DND-41 (cell line): ENCODE results near the gene SZRD1.

ENCODE experiments used
- ATAC-seq: fragments of 200-7000 bp; cut with Tn5 transposase; 3 replicates; pipeline ENCODE4 v1.9.1; 2021; ENCODE audit warnings: low read depth; ENCODE audit not compliant: insufficient read depth
- DNase-seq: peaks from one replicate; pipeline ENCODE4 v3.0.0-alpha.2; 2020
- H2AFZ ChIP-seq: 2 replicates; pipeline ENCODE4 v1.6.0; 2012; ENCODE audit warnings: low read depth, low read length
- H3K27ac ChIP-seq: 2 replicates; pipeline ENCODE4 v1.5.1; 2012; ENCODE audit warnings: low read length, inconsistent platforms
- H3K27me3 ChIP-seq: fragments of 200-600 bp; sonication (generic); 2 replicates; pipeline ENCODE4 v1.6.0; 2012; ENCODE audit warnings: low read length, mild to moderate bottlenecking, inconsistent platforms; ENCODE audit not compliant: insufficient read depth, poor library complexity
- H3K36me3 ChIP-seq: 2 replicates; pipeline ENCODE4 v1.5.1; 2012; ENCODE audit warnings: low read length, inconsistent platforms; ENCODE audit not compliant: insufficient read depth
- H3K4me1 ChIP-seq: 2 replicates; pipeline ENCODE4 v1.5.1; 2012; ENCODE audit warnings: mild to moderate bottlenecking, low read length; ENCODE audit not compliant: insufficient read depth
- H3K4me2 ChIP-seq: 2 replicates; pipeline ENCODE4 v1.6.0; 2012; ENCODE audit warnings: mild to moderate bottlenecking, moderate library complexity, low read length, inconsistent platforms; ENCODE audit not compliant: insufficient read depth
- H3K4me3 ChIP-seq, 2 experiments: fragments of 200-600 bp in 1 of 2; shearing (Covaris generic) in 1 of 2; 2 replicates each; pipeline ENCODE4 v1.5.1; 2012 to 2016; ENCODE audit warnings: inconsistent platforms in 2 of 2, low read length in 2 of 2, mild to moderate bottlenecking in 2 of 2, low read depth in 1 of 2, moderate library complexity in 1 of 2
- H3K79me2 ChIP-seq: 2 replicates; pipeline ENCODE4 v1.6.0; 2012; ENCODE audit warnings: low read length, inconsistent platforms; ENCODE audit not compliant: insufficient read depth
- H3K9ac ChIP-seq: 2 replicates; pipeline ENCODE4 v1.6.0; 2012; ENCODE audit warnings: low read depth, mild to moderate bottlenecking, inconsistent platforms, low read length, moderate library complexity
- H3K9me3 ChIP-seq: 2 replicates; pipeline ENCODE4 v1.5.1; 2012; ENCODE audit warnings: low read length, moderate library complexity, mild to moderate bottlenecking, inconsistent platforms; ENCODE audit not compliant: insufficient read depth, severe bottlenecking
- H4K20me1 ChIP-seq: 2 replicates; pipeline ENCODE4 v1.6.0; 2012; ENCODE audit warnings: low read length; ENCODE audit not compliant: insufficient read depth
- EZH2 ChIP-seq: IDR thresholded peaks from 3 replicates; pipeline ENCODE4 v1.6.1; 2012; ENCODE audit warnings: borderline replicate concordance, low read depth, mild to moderate bottlenecking, moderate library complexity, low read length, inconsistent platforms; ENCODE audit not compliant: severe bottlenecking
- TF ChIP-seq, protein P1 (sequence below): IDR thresholded peaks from 2 replicates; pipeline ENCODE4 v1.5.1; 2012; ENCODE audit warnings: borderline replicate concordance, low read length, moderate library complexity, mild to moderate bottlenecking; ENCODE audit not compliant: poor library complexity, severe bottlenecking; ENCODE audit errors: extremely low read depth

The SZRD1 gene

DNA sequence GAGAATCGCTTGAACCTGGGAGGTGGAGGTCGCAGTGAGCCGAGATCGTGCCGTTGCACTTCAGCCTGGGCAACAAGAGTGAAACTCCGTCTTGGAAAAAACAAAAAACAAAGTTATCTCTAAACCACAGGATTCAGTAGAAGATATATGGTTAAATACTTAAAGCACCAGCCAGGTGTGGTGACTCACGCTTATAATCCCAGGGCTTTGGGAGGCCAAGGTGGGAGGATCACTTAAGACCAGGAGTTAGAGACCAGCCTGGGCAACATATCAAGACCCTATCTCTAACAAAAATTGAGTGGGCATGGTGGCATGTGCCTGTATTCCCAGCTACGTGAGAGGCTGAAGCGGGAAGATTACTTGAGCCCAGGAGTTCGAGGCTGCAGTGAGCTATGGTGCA lies 79.1 kb downstream of the SZRD1 start:
- Histone ChIP-seq H3K9ac (no peak overlapping the region), H3K9me3 (no peaks in the 10 kb centered on the region), H3K27ac (no peak overlapping the region), H3K4me1 (peaks cover 19% of the 10 kb centered on the region), H2AFZ (no peak overlapping the region), H3K79me2 (peaks cover 60% of the 10 kb centered on the region), H3K27me3 (no peaks in the 10 kb centered on the region), H3K36me3 (peaks cover 80% of the 10 kb centered on the region), H4K20me1 (peaks cover 23% of the 10 kb centered on the region), H3K4me3 (no peak overlapping the region), H3K4me2 (no peak overlapping the region)
- no peak for ATAC-seq
- no peak for DNase-seq
- no peak for TF ChIP-seq EZH2
- TF ChIP-seq, protein P1, sequence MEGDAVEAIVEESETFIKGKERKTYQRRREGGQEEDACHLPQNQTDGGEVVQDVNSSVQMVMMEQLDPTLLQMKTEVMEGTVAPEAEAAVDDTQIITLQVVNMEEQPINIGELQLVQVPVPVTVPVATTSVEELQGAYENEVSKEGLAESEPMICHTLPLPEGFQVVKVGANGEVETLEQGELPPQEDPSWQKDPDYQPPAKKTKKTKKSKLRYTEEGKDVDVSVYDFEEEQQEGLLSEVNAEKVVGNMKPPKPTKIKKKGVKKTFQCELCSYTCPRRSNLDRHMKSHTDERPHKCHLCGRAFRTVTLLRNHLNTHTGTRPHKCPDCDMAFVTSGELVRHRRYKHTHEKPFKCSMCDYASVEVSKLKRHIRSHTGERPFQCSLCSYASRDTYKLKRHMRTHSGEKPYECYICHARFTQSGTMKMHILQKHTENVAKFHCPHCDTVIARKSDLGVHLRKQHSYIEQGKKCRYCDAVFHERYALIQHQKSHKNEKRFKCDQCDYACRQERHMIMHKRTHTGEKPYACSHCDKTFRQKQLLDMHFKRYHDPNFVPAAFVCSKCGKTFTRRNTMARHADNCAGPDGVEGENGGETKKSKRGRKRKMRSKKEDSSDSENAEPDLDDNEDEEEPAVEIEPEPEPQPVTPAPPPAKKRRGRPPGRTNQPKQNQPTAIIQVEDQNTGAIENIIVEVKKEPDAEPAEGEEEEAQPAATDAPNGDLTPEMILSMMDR: no peak

DNA sequence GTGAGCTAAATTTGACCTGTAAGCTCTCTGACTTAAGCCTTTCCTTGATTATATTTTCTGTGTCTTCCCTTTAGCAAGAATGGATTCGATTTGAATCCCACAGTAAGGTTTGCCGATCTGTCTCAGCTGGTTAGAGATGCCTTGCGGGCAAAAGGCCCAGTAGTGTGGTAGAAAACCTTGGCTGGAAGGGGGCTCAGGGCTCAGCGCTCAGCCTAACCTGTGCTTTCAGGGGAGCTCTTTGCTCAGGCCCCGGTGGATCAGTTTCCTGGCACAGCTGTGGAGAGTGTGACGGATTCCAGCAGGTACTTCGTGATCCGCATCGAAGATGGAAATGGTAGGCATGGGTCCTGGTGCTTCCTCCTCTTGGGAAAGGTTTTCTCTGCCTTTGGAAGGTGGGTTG lies 80.6 kb downstream of the SZRD1 start:
- Histone ChIP-seq H2AFZ (no peak overlapping the region), H3K27ac (no peak overlapping the region), H3K9me3 (no peaks in the 10 kb centered on the region), H3K4me2 (no peak overlapping the region), H3K79me2 (peaks cover 50% of the 10 kb centered on the region), H3K36me3 (peaks cover 89% of the 10 kb centered on the region), H3K4me3 (no peak overlapping the region), H3K27me3 (no peaks in the 10 kb centered on the region), H4K20me1 (peaks cover 26% of the 10 kb centered on the region), H3K4me1 (peaks cover 3% of the 10 kb centered on the region; the same call in 1 of the 2 replicates), H3K9ac (no peak overlapping the region)
- ATAC-seq: no peak
- DNase-seq: no peak
- TF ChIP-seq, protein P1: no peak
- TF ChIP-seq EZH2: no peak
